PC-9 (cell line): ENCODE data around the gene PTPRD.

Experiments used
- CTCF ChIP-seq: fragments of 200-600 bp; sonication (generic); conservative IDR thresholded peaks from 2 replicates; pipeline ENCODE4 v1.6.1; 2017; ENCODE audit warnings: mixed run types, antibody characterized with exemption, mild to moderate bottlenecking, moderate library complexity
- EZH2 ChIP-seq: fragments of 200-600 bp; sonication (generic); IDR thresholded peaks from 2 replicates; pipeline ENCODE4 v1.8.0; 2017; ENCODE audit warnings: antibody characterized with exemption, low read depth

GRCh38 chr9:8856396-8857067 is 1756.3 kb downstream of the PTPRD start:
- TF ChIP-seq CTCF = no peak
- TF ChIP-seq EZH2 = no peak
